NB4 (cell line): ENCODE results near the gene CD83.
A peak's percentile ranks its signal among the peaks of the same experiment; 100 is the strongest.
"Not testable (repeated sequence)": the region's sequence is repeated elsewhere in the genome, so short reads cannot be mapped to it uniquely, and the experiment has no call there.

Experiments
- DNase-seq: peaks from one replicate; pipeline ENCODE4 v3.0.0; 2010; ENCODE audit warnings: low read depth
- H3K4me3 ChIP-seq: one replicate; pipeline ENCODE4 v1.5.1; 2011; ENCODE audit warnings: mild to moderate bottlenecking, low read depth, low read length, moderate library complexity
- CTCF ChIP-seq: IDR thresholded peaks from one replicate; pipeline ENCODE4 v1.5.1; 2012; ENCODE audit warnings: low read depth, low read length
- MYC ChIP-seq: IDR thresholded peaks from 2 replicates; pipeline ENCODE4 v1.6.1; 2011; ENCODE audit warnings: low read depth, low read length
- POLR2A ChIP-seq: IDR thresholded peaks from 2 replicates; pipeline ENCODE4 v1.6.1; 2011; ENCODE audit warnings: mild to moderate bottlenecking; ENCODE audit not compliant: insufficient read length; ENCODE audit errors: extremely low read depth
- TF ChIP-seq, protein P1 (sequence below): IDR thresholded peaks from 2 replicates; pipeline ENCODE4 v1.6.1; 2011; ENCODE audit warnings: low read depth, low read length

Gene CD83, protein sequence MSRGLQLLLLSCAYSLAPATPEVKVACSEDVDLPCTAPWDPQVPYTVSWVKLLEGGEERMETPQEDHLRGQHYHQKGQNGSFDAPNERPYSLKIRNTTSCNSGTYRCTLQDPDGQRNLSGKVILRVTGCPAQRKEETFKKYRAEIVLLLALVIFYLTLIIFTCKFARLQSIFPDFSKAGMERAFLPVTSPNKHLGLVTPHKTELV

GRCh38 chr6:14117158-14118090 is at the start of gene CD83:
TSS of gene CD83 (plus strand) at chr6:14117772. CDS start at chr6:14117812, 40 bp downstream.
- peak within 1 kb of the TSS; percentile 75 for H3K4me3 ChIP-seq
- TF ChIP-seq POLR2A (peak; percentile 64), MYC (peak; percentile 60), CTCF (no peak)
- TF ChIP-seq, protein P1, sequence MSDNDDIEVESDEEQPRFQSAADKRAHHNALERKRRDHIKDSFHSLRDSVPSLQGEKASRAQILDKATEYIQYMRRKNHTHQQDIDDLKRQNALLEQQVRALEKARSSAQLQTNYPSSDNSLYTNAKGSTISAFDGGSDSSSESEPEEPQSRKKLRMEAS: 0 out of 2 replicates have a peak, but pooled peaks have one; percentile 42
- DNase-seq: peak; percentile 87

GRCh38 chr6:14068133-14068532 is 49.4 kb upstream of the CD83 start:
- DNase-seq: peak; percentile 14
- TF ChIP-seq CTCF (no peak), MYC (no peak), POLR2A (no peak)
- TF ChIP-seq, protein P1: no peak
- H3K4me3 ChIP-seq: no peak overlapping the region

DNA sequence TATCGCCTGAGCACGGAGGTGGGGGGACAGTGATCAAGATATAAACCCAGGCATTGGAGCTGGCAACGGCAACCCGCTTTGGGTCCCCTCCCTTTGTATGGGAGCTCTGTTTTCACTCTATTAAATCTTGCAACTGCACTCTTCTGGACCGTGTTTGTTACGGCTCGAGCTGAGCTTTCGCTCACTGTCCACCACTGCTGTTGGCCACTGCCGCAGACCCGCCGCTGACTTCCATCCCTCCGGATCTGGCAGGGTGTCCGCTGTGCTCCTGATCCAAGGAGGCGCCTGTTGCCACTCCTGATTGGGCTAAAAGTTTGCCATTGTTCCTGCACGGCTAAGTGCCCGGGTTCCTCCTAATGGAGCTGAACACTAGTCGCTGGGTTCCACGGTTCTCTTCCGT is 48.9 kb upstream of the CD83 start:
- DNase-seq: no peak
- TF ChIP-seq CTCF (no peak), MYC (no peak)
- no peak overlapping the region for H3K4me3 ChIP-seq

- H3K4me3 ChIP-seq: no peak overlapping the region
- TF ChIP-seq CTCF (no peak), POLR2A (no peak), MYC (no peak)
- TF ChIP-seq, protein P1: no peak
- DNase-seq: no peak
Measured at GRCh38 chr6:14070457-14070856, 47.1 kb upstream of the CD83 start.

- DNase-seq: no peak
- H3K4me3 ChIP-seq: no peak overlapping the region
- no peak for TF ChIP-seq CTCF
- TF ChIP-seq MYC: no peak
- no peak for TF ChIP-seq POLR2A
- TF ChIP-seq, protein P1: no peak
Measured at GRCh38 chr6:14072084-14072483, 45.5 kb upstream of the CD83 start.

GRCh38 chr6:14073561-14074354 is 43.8 kb upstream of the CD83 start:
- not testable (repeated sequence) for H3K4me3 ChIP-seq, DNase-seq
